Embryonic facial prominence (tissue), 1 donor: ENCODE results near the gene CNKSR1.

Experiments used
- DNase-seq: peaks from one replicate; pipeline ENCODE4 v3.0.0-alpha.2; 2016; ENCODE audit errors: extremely low spot score

Gene CNKSR1

DNA sequence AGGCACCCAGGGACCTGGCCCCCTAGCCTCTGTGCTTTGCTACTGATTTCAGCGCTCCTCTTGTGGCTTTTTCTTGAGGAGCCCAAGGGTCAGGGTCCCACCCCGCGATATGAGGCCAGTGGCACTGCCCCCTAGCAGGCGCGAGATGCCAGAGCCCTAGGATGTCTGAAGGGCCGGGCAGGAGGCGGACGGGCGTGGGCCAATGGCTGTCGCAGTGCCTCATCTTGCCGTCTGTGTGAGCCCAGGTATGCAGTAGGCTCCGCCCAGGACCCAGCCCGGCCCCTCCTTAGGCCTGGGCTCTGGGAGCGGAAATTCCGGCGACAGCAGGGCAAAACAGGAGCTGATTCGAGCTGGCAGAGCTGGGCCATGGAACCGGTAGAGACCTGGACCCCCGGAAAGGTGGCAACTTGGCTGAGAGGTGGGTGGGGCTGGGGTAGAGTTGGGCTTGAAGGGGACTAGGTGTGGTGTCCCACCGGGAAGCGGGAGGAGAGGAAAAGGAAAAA is at the start of gene CNKSR1:
Gene CNKSR1, plus strand, starts transcription at position 310 of the 503 bp plus-strand sequence. Its CDS starts 57 bp downstream, at position 367.
- no peak for DNase-seq

DNA sequence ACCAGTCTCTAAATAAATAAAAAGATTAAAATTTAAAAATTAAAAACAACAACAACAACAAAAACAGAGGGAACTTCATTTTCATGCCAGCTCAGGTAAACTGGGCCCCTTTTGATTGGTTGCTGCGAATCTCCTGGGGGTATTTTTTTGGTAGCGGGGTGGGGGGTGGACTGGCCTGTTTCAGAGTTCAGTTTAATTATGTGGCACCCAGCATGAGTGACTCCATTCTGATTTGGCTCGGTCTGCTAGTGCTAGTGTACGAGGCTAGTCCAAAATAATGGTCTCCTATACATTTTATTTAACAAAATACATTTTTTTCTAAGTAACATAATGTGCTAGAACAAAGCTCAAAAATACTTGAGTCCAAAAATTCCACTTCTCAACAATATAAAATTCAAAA is 47.5 kb upstream of the CNKSR1 start:
- DNase-seq: no peak

DNA sequence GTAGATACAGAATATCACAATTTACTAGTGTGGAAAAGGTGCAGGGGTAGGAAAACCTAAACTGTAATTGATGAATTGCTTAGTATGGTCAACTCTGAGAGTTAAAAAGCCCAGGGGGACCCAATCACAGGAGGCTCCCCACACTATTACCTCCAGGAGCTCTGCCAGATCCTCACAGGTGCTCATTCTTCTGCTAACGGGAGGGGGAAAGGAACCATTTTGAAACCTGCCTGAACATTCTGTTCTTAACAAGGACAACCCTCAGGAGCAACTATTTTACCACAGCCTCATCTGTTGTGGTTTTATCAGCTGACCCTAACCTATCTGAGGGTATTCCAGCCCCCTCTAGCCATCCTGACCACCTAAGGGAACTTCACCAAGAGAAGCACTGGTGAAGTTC is 46.6 kb upstream of the CNKSR1 start:
- no peak for DNase-seq

GRCh38 chr1:26132128-26132833 is 45.0 kb upstream of the CNKSR1 start:
- no peak for DNase-seq

- no peak for DNase-seq
These were observed 44.5 kb upstream of the CNKSR1 start for GRCh38 chr1:26132834-26133167.

DNA sequence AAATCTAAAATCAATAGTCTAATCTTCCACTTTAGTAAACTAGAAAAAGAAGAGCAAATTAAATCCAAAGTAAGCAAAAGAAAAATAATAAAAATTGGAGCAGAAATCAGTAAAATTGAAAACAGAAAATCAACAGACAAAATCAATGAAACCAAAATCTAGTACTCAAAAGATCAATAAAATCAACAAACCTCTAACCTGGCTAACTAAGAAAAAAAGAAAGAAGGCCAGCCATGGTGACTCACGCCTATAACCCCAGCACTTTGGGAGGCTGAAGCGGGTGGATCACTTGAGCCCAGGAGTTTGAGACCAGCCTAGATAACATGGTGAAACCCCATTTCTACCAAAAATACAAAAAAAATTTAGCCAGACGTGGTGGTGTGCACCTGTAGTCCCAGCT is 42.8 kb upstream of the CNKSR1 start:
- no peak for DNase-seq

GRCh38 chr1:26138974-26139558 is 38.2 kb upstream of the CNKSR1 start:
- no peak for DNase-seq

DNA sequence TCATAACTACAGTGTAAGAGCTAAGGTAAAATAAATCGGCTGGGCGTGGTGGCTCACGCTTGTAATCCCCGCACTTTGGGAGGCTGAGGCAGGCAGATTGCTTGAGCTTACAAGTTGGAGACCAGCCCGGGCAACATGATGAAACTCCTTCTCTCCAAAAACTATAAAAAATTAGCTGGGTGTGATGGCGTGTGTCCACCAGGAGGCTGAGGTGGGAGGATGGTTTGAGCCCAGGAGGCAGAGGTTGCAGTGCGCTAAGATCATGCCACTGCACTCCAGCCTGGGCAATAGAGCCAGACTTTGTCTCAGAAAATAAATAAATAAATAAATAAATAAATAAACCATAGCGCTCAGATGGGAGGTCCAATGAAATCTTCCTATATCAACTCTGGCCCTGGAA is 35.1 kb upstream of the CNKSR1 start:
- no peak for DNase-seq

DNA sequence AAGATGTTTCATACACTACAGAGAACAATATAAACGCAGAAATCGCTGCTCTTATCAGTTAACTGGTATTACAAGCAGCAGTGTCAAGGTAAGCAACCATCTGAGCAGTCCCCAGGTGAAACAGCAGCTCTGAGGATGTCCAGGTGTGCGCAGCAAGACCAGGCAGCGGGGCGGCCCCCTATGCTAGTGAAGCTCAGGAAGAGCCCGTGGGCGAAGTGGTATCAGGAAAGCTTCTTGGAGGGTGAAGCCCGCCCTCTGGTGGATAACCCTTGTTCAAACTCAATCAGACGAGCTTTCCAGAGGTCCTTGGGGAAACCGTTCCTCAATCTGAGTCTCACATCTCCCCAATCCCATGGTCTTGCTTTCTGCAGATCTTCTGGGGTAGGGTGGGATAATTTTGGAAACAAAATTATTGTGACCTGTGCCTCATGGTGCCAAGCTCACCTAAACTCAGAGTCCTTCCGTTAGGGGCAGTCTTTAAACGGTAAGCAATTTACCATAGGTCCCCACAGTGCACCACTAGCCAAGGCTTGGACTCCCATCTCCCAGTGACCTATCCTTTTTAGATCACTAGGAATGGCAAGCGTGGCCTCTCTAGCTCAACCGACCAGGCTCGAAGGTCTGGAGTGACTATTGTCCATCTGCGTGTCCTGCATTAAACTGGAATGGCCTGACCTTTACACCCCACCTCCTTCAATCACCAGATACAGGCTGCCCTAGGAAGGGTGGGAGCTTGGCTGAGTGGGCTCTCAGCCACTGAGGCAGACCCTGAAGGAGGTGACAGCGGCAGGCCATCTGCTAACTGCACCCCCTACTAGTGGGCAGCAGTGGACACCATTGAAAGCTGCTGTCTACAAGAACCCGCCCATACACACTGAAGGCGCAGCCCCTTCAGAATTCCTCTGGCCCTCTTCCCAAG is 32.0 kb upstream of the CNKSR1 start:
- DNase-seq: peak; percentile 63

DNA sequence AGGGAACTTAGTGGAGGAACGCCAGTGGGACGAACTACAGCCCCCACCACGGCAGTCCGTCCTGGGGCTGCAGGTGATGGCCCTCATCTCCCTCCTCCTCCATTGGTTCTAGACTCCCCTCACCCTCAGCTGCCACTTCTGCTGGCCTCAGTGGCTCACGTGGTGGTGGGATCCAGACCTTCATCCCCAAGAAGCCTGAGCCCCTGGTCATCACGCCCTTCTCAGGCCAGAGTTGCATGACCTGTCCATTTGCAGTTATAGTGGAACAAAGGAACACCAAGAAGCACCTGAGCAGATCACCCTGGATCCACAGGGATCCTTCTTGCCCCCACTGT is 31.4 kb upstream of the CNKSR1 start:
- no peak for DNase-seq

DNA sequence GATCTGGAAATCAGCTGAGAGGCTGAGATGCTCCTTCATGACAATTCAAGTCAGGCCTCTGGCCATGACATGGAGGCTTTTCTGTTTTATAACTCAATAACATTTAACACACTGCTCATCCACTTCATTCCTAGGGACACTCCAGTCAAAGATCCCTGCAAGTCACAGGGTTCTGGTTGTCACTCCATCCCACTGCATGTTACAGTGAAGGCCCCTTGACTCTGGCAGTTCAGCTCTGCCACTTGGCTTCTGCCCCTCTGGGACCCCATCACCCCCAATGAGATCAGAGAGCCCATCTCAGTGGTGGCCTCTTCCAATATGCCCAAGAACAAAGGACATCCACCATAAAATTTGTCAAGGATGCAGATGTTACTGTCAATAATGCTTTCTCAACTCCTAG is 28.4 kb upstream of the CNKSR1 start:
- DNase-seq: no peak

DNA sequence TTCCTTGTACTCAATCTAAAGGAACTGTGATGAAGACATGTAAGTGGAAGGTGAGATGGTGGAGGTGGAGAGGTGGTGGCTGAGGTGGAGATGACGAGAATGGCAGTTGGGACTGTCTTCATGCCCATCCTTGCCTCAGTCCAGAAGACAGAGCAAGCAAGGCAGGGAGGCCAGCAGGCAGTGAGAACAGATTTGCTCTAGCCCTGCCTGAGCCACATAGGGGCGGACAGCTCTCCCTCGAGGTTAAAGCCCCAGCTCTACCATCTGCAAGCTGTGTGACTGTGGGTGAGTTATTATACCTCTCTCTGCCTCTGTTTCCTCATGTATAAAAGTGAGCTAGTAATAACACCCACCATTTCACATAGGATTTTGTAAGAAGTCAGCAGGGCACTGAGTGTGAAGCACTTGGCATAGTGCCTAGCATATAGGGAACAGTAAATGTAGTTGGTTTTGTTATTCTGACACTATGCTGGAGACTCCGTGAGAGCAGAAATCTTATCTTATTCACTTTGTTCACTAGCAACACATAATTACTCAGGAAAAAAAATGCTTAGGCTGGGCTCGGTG is 23.2 kb upstream of the CNKSR1 start:
- DNase-seq: no peak

DNA sequence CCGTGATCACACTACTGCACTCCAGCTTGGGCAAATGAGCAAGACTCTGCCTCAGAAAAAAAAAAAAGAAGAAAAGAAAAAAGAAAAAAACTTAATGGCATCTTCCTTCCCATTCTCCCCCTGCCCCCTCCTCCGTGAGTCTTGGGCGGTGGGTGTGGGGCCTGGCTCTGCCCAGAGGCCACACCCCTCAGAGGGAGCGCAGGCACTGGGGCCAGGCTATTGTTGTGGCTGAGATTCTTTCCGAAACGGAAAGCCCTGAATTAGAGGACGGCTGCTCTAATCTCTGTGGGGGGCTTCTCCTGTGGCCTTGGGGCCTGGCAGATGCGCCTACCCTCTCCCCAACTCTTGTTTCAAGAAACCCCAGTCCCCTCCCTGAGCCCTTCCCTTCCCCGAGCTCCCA is 22.5 kb upstream of the CNKSR1 start:
- DNase-seq: no peak

- no peak for DNase-seq
These were observed 21.7 kb upstream of the CNKSR1 start for GRCh38 chr1:26155370-26156284.

- no peak for DNase-seq
These were observed 20.8 kb upstream of the CNKSR1 start for GRCh38 chr1:26156285-26157038.

GRCh38 chr1:26158271-26158907 is 18.9 kb upstream of the CNKSR1 start:
- DNase-seq: no peak

- DNase-seq: no peak
These were observed 18.2 kb upstream of the CNKSR1 start, which contains the start of gene FAM110D for GRCh38 chr1:26158908-26159742. TSS of gene FAM110D (plus strand) at chr1:26159079. CDS start at chr1:26161292, 2,213 bp downstream.

DNA sequence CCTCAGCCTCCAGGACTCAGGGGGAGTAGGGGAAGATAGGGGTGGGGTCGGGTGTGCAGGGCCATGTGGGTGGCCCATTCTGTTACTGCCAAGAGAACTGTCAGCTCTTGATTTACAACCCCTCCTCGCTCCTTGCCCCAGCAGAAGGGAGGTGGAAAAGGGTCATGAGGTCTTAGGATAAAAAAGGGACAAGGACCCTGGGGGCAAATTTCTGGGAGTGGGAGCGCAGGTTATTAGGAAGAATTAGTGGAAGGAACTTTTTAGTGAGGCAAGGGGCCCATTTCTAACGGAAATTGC is 17.6 kb upstream of the CNKSR1 start:
- DNase-seq: no peak
